Measurements from ENCODE around the gene ANKRD50.

DNA sequence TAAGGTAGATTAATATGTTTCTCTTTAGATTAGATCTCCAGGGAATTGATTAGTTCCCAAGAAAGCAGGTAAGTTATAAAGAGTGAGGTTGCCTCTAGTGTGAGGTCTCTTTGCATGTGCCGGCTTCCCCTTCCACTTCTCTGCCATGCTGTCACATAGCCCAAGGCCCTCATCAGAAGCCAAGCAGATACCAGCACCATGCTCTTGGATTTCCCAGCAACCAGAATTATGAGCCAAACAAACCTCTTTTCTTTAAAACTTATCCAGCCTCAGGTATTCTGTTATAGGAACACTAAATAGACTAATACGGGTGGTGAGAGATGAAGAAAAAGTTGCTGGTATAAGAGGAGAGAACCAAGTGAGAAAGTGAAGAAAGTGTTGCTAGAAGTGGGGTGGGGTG, 15.1 kb downstream of the ANKRD50 start:
- TF ChIP-seq, protein P1, sequence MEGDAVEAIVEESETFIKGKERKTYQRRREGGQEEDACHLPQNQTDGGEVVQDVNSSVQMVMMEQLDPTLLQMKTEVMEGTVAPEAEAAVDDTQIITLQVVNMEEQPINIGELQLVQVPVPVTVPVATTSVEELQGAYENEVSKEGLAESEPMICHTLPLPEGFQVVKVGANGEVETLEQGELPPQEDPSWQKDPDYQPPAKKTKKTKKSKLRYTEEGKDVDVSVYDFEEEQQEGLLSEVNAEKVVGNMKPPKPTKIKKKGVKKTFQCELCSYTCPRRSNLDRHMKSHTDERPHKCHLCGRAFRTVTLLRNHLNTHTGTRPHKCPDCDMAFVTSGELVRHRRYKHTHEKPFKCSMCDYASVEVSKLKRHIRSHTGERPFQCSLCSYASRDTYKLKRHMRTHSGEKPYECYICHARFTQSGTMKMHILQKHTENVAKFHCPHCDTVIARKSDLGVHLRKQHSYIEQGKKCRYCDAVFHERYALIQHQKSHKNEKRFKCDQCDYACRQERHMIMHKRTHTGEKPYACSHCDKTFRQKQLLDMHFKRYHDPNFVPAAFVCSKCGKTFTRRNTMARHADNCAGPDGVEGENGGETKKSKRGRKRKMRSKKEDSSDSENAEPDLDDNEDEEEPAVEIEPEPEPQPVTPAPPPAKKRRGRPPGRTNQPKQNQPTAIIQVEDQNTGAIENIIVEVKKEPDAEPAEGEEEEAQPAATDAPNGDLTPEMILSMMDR (IDR thresholded peaks at IDR 0.05), result no peak
- TF ChIP-seq POLR2A (IDR thresholded peaks at IDR 0.05), result no peak

Measured in thyroid gland (tissue), 4 donors.